ENCODE results near the gene SCN2B.
"Not testable (repeated sequence)": the region's sequence is repeated elsewhere in the genome, so short reads cannot be mapped to it uniquely, and the experiment has no call there.

Gene SCN2B

GRCh38 chr11:118186346-118187107 lies 10.1 kb upstream of the SCN2B start:
- H3K36me3 ChIP-seq (replicated peaks; ENCODE audit: insufficient read depth, low read length) = no peaks in the 10 kb centered on the region
- no peaks in the 10 kb centered on the region for H4K20me1 ChIP-seq (ENCODE audit: insufficient read depth, low read length)
- no peaks in the 10 kb centered on the region for H3K4me1 ChIP-seq (ENCODE audit: low read length)
- no peak overlapping the region for H3K4me2 ChIP-seq (ENCODE audit: low read depth, low read length)
- no peak overlapping the region for H3K4me3 ChIP-seq (ENCODE audit: low read length)
- no peak overlapping the region for H3K27ac ChIP-seq (ENCODE audit: low read length)
- no peaks in the 10 kb centered on the region for H3K79me2 ChIP-seq (ENCODE audit: low read length)
- no peaks in the 10 kb centered on the region for H3K9me2 ChIP-seq (replicated peaks; ENCODE audit: insufficient read depth, low read length)
- no peak overlapping the region for H2AFZ ChIP-seq (ENCODE audit: low read length)
- no peak for DNase-seq
- H3K9me3 ChIP-seq (replicated peaks; ENCODE audit: insufficient read depth, low read length) = no peaks in the 10 kb centered on the region
- peaks cover 14% of the 10 kb centered on the region; the same call in 1 of the 2 replicates for H3K27me3 ChIP-seq (replicated peaks; ENCODE audit: insufficient read depth, low read length)
- H3F3A ChIP-seq (ENCODE audit: insufficient read depth, low read length) = no peaks in the 10 kb centered on the region
- no peak overlapping the region for H3K9ac ChIP-seq (ENCODE audit: low read length)
- TF ChIP-seq EZH2phosphoT487 (IDR thresholded peaks at IDR 0.05; ENCODE audit: low read length) = no peak
- TF ChIP-seq EZH2 (optimal IDR thresholded peaks at IDR 0.05; ENCODE audit: low read depth, low read length) = no peak
- no peak for TF ChIP-seq CTCF (IDR thresholded peaks at IDR 0.05; ENCODE audit: low read length)

GRCh38 chr11:118184784-118185579 lies 8.5 kb upstream of the SCN2B start:
- H3K9me2 ChIP-seq (replicated peaks; ENCODE audit: insufficient read depth, low read length) = no peaks in the 10 kb centered on the region
- TF ChIP-seq CTCF (IDR thresholded peaks at IDR 0.05; ENCODE audit: low read length) = no peak
- no peak for TF ChIP-seq EZH2phosphoT487 (IDR thresholded peaks at IDR 0.05; ENCODE audit: low read length)
- TF ChIP-seq EZH2 (optimal IDR thresholded peaks at IDR 0.05; ENCODE audit: low read depth, low read length) = no peak
- no peaks in the 10 kb centered on the region for H3K4me1 ChIP-seq (ENCODE audit: low read length)
- H3K4me2 ChIP-seq (ENCODE audit: low read depth, low read length) = no peak overlapping the region
- no peaks in the 10 kb centered on the region for H4K20me1 ChIP-seq (ENCODE audit: insufficient read depth, low read length)
- H3K79me2 ChIP-seq (ENCODE audit: low read length) = no peaks in the 10 kb centered on the region
- no peak overlapping the region for H3K4me3 ChIP-seq (ENCODE audit: low read length)
- H2AFZ ChIP-seq (ENCODE audit: low read length) = no peak overlapping the region
- peaks cover 14% of the 10 kb centered on the region; the same call in 1 of the 2 replicates for H3K27me3 ChIP-seq (replicated peaks; ENCODE audit: insufficient read depth, low read length)
- DNase-seq = no peak
- H3K9ac ChIP-seq (ENCODE audit: low read length) = no peak overlapping the region
- H3K36me3 ChIP-seq (replicated peaks; ENCODE audit: insufficient read depth, low read length) = no peaks in the 10 kb centered on the region
- H3F3A ChIP-seq (ENCODE audit: insufficient read depth, low read length) = no peaks in the 10 kb centered on the region
- no peak overlapping the region for H3K27ac ChIP-seq (ENCODE audit: low read length)
- no peaks in the 10 kb centered on the region for H3K9me3 ChIP-seq (replicated peaks; ENCODE audit: insufficient read depth, low read length)

GRCh38 chr11:118183691-118184090 lies 7.3 kb upstream of the SCN2B start:
- H3K9me2 ChIP-seq (replicated peaks; ENCODE audit: insufficient read depth, low read length); DNase-seq; H3K27ac ChIP-seq (ENCODE audit: low read length); H4K20me1 ChIP-seq (ENCODE audit: insufficient read depth, low read length); H3K36me3 ChIP-seq (replicated peaks; ENCODE audit: insufficient read depth, low read length); H3K9me3 ChIP-seq (replicated peaks; ENCODE audit: insufficient read depth, low read length); H2AFZ ChIP-seq (ENCODE audit: low read length); H3F3A ChIP-seq (ENCODE audit: insufficient read depth, low read length); H3K4me3 ChIP-seq (ENCODE audit: low read length); H3K4me1 ChIP-seq (ENCODE audit: low read length); H3K79me2 ChIP-seq (ENCODE audit: low read length); H3K4me2 ChIP-seq (ENCODE audit: low read depth, low read length); H3K9ac ChIP-seq (ENCODE audit: low read length): not testable (repeated sequence)
- H3K27me3 ChIP-seq (replicated peaks; ENCODE audit: insufficient read depth, low read length) = peaks cover 14% of the 10 kb centered on the region; the same call in 1 of the 2 replicates
